T follicular helper cell (primary cell): ENCODE measurements around the gene ATP11B.

Experiments
- DNase-seq: peaks from one replicate; pipeline ENCODE4 v3.0.0-alpha.2; 2020; ENCODE audit warnings: low read depth
- total RNA-seq, 2 experiments: gene quantifications; one replicate each; lab custom pipeline; 2026; lab: John Stamatoyannopoulos, UW

The ATP11B gene
- 164 to 275 reads per million in 2 experiments for total RNA-seq

DNA sequence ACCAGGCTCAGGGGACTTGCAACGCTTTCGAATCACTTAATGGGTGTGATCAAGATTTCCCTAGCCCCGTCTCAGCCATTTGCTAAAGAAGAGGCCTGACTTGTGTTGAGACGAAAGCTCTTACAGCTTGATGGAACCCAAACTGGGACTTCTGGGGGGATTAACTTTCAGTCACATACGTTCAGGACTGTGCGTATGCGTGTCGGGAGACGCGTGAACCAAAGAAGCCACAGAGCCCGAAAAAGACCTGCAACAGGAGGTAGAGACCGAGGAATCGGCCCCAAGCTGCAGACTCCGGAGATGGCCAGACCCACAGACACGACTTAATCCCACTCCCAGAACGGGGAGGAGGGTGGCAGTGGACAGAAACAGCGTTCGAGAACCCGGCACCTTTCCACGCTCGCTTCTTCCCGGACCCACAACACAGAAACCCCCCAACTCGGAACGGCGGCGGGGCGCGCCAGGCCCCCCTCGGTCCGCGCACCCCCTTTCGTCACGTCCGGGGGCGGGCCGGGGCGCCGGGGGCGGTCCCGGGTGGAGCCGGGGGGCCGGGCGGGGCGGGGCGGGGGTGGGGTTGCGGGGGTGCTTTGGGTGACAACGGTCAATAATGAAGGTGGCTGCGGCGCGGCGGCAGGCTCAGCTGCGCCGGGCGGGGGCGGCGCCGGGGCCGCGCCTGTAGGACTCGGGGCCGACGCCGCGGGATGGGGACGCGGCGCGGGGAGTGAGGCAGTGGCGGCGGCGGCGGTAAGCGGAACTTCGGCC, at the start of gene ATP11B:
Gene ATP11B (plus strand): TSS at position 604 of the 762 bp plus-strand sequence. CDS start 256 bp downstream, outside the sequence.
- DNase-seq = peak; percentile 74

DNA sequence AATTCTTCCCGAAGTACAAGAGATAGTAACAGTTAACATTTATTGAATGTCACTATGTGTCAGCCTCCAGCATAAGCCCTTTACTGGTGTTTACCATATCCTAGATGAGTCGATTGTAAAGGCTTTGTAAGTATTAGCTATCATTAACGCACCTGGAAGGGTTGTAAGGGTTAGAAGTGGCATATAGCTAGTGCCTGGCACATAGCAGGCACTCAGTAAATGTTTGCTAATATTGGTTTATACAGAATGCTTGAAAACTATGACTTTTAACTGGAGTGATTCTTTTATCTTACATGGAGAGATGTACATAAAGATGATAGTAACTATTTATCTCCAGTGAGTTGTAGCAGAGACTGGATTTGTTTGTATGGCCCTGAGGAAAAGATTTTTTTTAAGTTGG, 46.3 kb upstream of the ATP11B start:
- no peak for DNase-seq

DNA sequence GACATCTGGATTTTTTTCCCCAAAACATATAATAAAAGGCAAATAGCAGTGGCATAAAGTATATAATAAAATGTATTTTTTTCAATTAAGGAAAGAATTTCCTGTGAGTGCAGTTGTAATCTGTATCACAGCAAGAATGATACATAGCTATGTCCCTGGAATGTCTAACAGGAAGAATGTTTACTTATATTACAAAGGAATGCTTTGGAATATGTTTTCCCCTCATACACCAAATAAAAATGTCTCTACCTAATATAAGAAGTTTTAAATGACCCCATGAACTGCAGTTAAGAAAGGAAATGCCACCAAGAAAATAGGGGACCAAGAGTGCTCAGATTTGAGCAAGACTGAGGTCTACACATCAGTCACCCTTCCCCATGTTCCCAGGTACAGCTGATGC, 38.0 kb upstream of the ATP11B start:
- no peak for DNase-seq

DNA sequence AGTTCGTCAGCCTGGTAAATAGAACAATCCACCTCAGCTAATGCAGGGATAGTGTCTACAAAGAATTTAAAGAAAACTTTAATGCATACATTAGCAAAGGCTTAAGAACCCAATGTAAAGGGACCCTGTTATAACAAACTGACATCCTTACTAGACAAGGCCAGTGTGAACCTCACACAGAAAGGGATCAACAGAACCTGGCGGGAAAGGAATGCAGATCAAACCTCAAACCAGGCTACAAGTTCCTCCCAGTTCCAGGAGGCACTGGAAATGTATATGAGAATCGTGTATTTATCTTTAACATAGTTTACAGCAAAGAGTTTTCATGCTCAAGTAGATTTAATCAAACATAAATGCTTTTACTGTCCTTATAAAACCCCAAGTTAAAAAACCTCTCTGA, 37.6 kb upstream of the ATP11B start:
- no peak for DNase-seq

DNA sequence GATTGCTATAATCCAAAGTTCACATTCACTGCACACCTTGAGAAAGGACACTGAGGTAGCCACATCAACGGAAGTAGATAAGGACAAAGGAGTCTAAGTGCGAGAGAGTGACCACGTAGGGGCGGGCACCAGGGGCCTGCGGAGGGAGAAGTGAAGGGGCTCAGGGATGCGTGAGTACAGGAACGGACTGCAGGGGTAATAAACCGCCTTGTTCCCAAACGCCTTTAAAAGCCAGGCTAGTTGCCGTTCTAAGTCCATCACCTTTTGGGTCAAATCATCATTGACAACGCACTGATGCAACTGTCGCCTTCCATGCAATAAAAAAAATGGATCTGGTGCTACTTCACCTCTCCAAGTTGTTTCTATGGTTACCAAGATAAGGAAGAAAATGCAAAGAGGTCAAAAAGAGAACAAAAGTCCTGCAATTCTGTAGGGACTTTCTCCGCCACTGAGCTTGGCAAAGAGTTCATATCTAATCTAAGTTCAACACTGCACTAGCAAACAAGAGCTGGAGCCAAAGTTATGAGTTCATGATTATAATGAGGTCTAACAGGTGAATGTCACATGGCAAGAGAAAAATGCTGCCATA, 32.6 kb upstream of the ATP11B start:
- DNase-seq = no peak

DNA sequence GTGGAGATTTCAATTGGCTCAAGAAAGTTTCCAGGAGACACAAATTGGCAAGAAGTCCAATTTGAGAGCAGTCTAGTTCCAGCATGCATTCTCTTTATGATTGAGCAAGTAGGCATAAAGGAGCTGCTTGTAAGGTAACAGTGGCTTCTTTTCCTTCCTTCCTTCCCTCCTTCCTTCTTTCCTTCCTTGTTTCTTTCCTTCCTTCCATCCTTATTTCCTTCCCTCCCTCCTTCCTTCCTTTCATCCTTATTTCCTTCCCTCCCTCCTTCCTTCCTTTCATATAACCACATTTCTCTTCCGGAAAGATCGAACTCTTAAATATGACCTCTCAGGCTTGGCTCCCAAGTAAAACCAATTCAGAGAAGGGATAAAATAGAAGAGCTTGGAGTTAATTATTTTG, 29.4 kb upstream of the ATP11B start:
- no peak for DNase-seq

DNA sequence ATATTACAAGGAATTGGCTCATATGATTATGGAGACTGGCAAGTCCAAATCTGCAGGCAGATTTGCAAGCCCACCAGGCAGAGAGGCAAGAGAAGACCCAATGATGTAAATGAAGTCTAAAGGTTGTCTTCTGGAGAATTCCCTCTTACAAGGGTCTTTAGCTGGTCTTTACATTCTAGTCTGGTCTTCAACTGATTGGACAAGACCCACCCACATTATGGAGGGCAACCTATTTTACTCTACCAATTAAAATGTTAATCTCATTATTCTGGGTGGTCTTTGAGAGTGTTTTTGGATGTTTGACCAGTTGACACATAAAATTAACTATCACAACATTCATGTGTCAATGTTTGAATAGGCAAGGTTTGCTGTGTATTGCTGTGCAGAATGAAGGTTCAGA, 28.0 kb upstream of the ATP11B start:
- no peak for DNase-seq

DNA sequence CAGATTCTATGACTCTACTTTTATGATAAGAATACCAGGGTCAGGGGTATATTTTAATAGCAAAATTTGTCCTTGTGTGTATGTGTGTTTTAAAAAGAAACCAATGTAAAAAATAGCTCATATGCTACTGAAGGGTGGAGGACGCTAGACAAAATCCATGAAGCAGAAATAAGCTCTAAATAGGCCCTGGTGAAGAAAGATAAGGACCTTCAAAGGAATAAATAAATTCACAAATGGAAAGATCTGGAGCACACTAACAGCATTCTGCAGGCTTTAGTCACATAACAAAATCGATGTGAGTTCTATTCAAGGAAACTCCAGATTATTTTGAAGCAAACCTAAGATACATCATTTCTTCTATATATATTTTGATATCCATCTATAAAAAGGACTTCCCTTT, 27.2 kb upstream of the ATP11B start:
- no peak for DNase-seq

DNA sequence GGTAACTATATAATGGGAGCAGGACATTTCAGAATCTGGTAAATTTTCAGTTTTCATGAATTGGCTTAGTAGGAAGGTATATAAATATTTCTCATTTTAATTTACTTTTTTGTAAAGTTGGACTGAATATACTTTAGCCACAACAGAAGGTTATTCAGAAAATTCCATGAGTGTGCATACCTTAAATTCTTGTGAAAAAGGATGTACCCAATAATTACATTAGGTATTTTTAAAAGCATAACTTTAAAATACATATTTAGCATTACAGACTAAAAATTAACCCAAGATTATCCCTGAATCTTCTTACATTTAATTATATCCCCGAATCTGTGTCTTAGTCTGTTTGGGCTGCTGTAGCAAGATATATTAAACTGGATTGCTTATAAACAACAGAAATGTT, 24.9 kb upstream of the ATP11B start:
- no peak for DNase-seq

DNA sequence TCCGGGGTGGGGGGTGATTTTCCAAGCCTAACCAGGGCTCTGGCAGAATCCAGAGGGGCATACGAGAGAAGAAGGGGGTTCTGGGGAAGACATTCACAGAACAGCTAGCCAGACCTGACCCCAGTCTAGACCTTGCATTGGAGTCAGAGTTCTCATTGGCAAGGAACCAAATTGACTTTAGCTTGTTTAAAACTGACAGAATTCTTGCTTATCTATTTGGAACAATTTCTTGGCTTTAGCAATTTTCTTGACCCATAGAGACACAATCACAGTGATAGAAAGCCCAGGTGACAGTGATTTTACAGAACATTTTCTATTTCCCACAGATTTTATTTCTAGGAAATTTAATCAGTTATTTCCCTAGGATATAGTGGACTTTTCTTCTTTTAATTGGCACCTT, 23.6 kb upstream of the ATP11B start:
- DNase-seq = no peak

DNA sequence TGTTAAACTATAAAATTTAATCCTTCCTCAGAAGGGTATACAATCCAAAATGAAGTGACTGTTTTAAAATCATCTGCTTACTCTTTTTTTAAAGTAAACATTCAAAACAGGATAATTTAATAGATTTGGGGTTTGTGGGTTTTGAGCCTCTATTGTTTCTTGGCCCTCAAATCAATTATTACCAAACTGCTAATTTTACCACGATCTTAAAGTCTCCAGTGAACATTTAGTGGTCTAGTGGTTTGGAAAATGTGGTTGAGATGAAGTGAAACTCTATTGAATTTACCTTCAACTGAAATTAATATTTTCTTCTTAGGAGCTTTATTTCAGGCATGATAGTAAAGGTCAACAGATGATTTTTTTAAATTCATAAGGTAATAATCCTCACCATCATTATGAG, 11.2 kb upstream of the ATP11B start:
- no peak for DNase-seq

DNA sequence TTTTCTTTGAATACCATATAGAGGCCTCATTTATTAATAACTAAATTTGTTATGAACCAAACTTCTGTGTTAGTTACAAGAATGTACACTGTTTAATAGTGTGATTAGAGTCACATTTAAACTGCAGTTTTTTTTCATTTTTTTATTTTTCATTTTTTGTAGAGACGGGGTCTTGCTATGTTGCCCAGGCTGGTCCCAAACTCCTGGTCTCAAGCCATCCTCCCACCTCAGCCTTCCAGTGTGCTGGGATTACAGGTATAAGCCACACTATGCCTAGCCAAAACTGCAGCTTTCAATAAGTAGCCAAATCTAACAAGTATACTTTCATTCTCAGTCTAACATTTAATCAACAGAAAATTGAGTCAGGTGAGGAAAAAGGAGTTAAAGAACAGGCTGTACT, 10.2 kb upstream of the ATP11B start:
- DNase-seq = no peak

DNA sequence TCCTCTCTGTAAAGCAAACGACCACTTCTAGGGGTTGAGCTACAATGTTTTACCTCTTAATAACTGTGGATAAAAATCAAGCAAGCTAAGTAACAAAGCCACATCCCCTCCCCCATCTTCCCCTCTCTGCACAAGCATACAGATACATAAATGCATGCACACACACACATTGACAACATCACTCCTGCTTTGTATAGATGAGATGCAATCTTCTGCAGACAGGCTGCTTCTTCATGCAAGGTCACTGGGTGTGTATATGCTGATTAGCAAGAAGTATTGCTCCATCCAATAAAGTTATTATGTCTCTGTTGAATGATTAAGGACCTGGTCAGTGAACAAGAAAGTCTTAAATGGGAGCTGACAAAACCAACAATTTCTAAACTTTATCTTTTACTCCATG, 8.8 kb upstream of the ATP11B start:
- no peak for DNase-seq

DNA sequence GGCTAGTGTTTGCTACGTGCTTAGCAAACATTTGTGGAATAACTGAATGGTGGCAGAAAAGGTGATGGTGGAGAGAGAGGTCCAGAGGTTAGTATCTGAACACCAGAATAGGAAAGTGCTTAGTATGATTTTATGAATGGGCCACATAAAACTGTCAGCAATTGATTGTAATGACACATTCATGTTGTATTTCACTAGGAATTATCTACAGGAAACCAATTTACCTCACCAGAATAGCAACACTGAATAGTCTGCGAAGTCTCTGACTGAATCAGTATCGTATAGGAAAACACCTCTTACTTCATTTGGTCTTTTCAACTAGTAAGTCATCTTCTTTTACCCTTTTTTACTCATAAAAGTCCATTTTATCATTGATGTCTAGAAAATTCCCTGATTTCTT, 8.2 kb upstream of the ATP11B start:
- no peak for DNase-seq

DNA sequence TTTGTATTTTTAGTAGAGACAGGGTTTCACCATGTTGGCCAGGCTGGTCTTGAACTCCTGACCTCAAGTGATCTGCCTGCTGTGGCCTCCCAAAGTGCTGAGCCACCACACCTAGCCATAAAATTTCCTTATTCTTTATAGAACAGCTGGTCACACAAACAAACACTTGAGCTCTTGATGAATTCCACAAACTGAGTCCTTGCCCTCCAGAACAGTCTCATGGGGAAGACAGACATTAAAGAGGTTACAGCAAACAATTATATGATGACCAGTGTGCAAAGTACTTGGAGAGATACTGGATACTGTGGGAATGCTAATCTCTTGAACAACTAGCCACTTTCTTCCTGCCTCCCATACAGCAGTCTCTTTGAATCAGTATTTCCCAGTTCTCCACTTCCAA, 7.5 kb upstream of the ATP11B start:
- no peak for DNase-seq

DNA sequence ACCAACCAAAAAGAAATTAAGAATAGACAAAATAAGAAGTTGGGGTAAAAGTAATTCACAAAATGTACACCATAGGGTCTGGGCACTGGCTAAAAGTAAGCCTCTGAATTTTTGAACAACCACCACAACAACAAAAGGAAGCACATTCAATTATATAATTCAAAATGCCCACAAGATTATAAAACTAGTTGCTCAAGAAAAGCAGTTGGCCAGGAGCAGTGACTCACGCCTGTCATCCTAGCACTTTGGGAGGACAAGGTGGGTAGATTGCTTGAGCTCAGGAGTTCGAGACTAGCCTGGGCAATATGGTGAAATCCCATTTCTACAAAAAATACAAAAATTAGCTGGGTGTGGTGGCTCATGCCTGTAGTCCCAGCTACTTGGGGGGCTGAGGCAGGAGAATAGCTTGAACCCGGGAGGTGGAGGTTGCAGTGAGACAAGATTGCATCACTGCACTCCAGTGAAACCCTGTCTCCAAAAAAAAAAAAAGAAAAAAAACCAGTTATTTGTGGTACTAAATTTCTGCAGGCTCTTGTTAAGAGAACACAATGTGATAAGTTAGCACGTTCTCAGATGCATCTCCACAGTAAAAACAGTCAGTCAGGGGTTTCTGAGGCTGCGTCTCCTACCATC, 6.6 kb upstream of the ATP11B start:
- DNase-seq = no peak

DNA sequence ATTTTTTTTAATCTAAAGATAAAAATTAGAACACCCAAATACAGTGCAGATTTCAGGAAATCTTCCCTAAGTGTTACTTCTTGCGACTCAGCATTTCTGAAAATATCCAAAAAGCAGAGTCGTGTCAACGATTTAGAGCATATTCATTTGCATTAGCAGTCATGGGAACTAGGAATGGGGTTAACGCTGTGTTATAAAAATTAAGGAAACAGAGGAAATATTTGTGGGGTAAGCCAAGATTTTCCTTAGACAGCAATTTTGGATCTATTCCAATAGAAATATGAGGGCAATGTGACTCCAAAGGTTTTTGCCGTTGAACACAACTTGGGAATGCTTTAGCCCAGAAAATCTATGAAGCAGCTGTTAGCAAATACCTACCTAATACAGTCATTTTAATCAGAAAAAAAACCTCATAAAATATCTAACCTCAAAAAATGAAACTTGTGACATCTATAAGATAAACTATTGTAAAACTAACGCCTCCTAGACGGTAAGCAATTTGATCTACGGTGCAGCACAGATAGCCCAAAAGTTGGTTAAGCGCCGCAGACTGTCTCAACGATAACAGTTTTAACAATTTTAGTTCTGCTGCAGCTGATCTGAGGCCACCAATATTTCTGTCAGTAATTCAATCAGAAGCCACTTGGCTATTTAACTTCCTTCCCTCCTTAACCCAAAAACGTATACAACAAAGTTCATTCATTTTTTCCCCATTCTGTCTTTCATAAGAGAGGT, 5.8 kb upstream of the ATP11B start:
- DNase-seq = no peak

DNA sequence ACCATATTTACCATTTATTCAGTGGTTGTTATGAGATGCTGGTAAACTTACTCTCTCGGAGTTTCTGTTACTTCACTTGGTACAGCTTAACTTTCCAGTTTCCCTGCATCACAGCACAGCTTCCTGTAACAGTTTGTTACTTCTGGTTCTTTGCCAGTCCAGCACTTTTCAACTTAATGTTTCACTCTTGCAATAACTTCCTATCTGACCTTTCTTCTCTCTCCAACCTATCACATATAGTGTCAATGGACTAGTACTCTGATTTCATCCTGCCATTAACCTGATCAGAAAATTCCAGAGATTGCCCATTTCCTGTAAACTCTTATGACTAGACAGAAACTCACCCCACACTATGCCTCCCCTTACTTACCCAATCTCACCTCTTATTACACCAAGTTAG, 3.9 kb upstream of the ATP11B start:
- DNase-seq = no peak

DNA sequence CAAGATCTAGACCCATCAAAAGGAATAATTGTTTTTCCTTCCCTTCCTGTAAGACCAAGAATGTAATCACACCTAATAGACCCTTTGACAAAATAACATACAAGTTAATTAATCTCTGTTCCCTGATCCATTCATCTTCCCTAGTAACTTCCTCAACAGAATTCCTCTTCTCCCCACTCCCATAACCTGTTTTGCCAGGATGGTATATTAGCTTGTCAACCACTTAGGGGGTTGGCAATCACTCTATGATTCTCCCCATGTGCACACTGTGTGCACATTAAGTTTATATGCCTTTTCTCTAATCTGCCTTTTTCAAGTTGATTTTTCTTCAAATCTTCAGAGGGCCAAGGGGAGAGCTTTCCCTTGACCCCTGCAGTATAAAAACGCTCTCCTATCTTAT, 2.7 kb upstream of the ATP11B start:
- no peak for DNase-seq

DNA sequence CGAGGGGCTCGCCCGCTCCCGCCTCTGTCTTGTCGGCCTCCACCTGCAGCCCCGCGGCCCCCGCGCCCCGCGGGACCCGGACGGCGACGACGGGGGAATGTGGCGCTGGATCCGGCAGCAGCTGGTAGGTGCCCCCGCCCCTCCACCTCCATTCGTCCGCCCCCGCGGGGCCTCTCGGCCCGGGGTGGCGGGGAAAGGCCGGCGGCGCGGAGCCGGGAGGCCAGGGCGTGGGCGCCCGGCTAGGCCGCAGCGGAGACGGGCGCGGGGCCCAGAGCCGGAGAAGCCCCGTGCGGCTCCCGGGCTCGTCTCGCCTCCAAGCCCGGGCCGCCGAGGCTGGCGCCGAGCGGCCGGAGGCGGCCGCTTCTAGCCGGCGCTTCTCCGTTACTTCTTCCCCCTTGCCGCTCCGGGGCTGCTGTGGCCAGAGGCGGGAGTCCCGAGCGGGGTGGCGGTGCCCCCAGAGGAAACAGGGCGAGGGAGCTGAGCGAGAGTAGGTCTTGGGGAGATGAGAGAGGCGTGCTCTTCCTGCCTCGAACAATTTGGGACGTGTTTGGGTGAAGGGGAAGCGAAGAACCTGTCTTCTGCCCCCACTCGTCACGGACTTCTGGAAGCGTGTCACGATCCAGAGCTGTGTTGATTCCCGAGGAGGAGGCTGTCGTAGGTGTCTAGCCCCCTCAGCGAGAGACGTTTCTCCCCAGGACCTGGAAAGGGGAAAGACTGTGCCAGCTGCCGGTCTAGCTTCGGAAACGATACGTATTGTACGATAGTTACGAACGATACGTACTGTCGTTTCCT, 555 bp downstream of the ATP11B start:
- DNase-seq = peak; percentile 21

DNA sequence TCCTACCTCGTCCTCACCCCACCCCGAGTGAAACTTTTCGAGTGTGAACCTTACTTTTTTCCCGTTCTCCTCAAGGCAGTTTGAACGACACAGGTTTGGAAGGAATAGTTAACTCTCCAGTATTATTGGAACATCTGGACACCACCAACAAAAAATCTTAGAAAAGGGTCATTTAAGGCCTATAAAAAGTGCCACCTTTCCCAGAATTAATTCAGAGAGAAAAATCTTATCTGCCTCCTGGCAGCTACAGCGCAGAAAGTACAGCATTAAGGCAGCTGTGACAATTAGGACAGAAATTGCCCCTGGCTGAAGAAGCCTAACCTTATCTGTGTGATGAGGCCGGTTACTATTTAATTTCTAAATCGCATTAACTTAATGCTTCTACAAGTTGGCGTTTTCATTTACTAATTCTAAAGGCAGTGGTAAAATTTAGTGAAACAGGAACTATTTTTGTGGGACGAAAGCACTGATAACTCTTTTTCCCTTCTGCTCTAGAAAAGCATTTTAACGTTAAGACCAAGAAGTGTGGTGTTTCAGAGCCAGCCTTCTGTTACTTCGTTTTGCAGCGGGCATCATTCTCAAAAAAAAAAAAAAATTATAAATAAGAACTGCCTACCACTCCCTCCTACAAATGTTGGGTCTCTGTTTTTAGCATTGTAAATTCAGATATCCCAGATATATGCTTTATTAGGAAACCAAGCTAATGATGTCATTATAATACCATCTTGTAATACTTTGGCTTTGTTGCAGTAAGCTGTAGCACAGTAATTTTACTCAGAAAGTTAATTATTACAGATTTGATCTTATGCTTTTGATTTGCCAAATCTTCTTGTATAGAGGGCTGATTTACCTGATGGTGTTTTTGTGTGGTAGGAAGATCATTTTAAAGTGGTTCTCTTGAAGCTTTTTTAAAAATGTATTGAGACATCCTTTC, 1.4 kb downstream of the ATP11B start:
- DNase-seq = no peak
